Parathyroid adenoma (tissue), 2 donors: ENCODE measurements around the gene IGF2BP2.
"Not testable (repeated sequence)": the region's sequence is repeated elsewhere in the genome, so short reads cannot be mapped to it uniquely, and the experiment has no call there.

Source experiments
- H2AFZ ChIP-seq: fragments of 300-600 bp; sonication (generic); one replicate; pipeline ENCODE4 v1.7.0; 2017; ENCODE audit warnings: antibody characterized with exemption, mild to moderate bottlenecking
- H3K27ac ChIP-seq: fragments of 300-600 bp; sonication (generic); one replicate; pipeline ENCODE4 v1.7.0; 2017
- H3K27me3 ChIP-seq: fragments of 300-600 bp; sonication (generic); one replicate; pipeline ENCODE4 v1.7.0; 2017; ENCODE audit warnings: low read length; ENCODE audit not compliant: control insufficient read depth, insufficient read depth
- H3K36me3 ChIP-seq: fragments of 300-600 bp; sonication (generic); one replicate; pipeline ENCODE4 v1.7.0; 2017; ENCODE audit warnings: low read length; ENCODE audit not compliant: control insufficient read depth, insufficient read depth
- H3K4me1 ChIP-seq: fragments of 300-600 bp; sonication (generic); one replicate; pipeline ENCODE4 v1.7.0; 2017; ENCODE audit warnings: control low read depth
- H3K4me2 ChIP-seq: fragments of 300-600 bp; sonication (generic); one replicate; pipeline ENCODE4 v1.7.0; 2017; ENCODE audit warnings: low read length
- H3K4me3 ChIP-seq: fragments of 300-600 bp; sonication (generic); one replicate; pipeline ENCODE4 v1.7.0; 2017; ENCODE audit warnings: low read depth, low read length
- H3K79me2 ChIP-seq: fragments of 300-600 bp; sonication (generic); one replicate; pipeline ENCODE4 v1.7.0; 2017; ENCODE audit warnings: control low read depth
- H3K9ac ChIP-seq: fragments of 300-600 bp; sonication (generic); one replicate; pipeline ENCODE4 v1.7.0; 2017; ENCODE audit warnings: mild to moderate bottlenecking
- H3K9me3 ChIP-seq: fragments of 300-600 bp; sonication (generic); one replicate; pipeline ENCODE4 v1.7.0; 2017; ENCODE audit warnings: low read length; ENCODE audit not compliant: control insufficient read depth
- CTCF ChIP-seq: fragments of 300-600 bp; sonication (generic); IDR thresholded peaks from one replicate; pipeline ENCODE4 v1.7.0; 2017; ENCODE audit warnings: antibody characterized with exemption, mild to moderate bottlenecking
- donor health status: primary hyperparathyroidism.

The IGF2BP2 gene

GRCh38 chr3:185843635-185844034 lies 18.8 kb upstream of the IGF2BP2 start:
- H3K27me3 ChIP-seq, result no peaks in the 10 kb centered on the region
- H3K9ac ChIP-seq, result no peak overlapping the region
- H3K27ac ChIP-seq, result no peak overlapping the region
- TF ChIP-seq CTCF, result no peak
- no peak overlapping the region for H3K4me2 ChIP-seq
- no peak overlapping the region for H2AFZ ChIP-seq
- no peaks in the 10 kb centered on the region for H3K79me2 ChIP-seq
- no peaks in the 10 kb centered on the region for H3K4me1 ChIP-seq
- no peak overlapping the region for H3K4me3 ChIP-seq
- H3K36me3 ChIP-seq, result no peaks in the 10 kb centered on the region
- H3K9me3 ChIP-seq, result no peaks in the 10 kb centered on the region

- no peaks in the 10 kb centered on the region for H3K4me1 ChIP-seq
- H3K27me3 ChIP-seq, result no peaks in the 10 kb centered on the region
- no peaks in the 10 kb centered on the region for H3K79me2 ChIP-seq
- no peak for TF ChIP-seq CTCF
- no peak overlapping the region for H3K9ac ChIP-seq
- no peaks in the 10 kb centered on the region for H3K9me3 ChIP-seq
- H3K4me2 ChIP-seq, result no peak overlapping the region
- H3K27ac ChIP-seq, result no peak overlapping the region
- H3K36me3 ChIP-seq, result no peaks in the 10 kb centered on the region
- H2AFZ ChIP-seq, result no peak overlapping the region
- H3K4me3 ChIP-seq, result no peak overlapping the region
Measured at GRCh38 chr3:185843126-185843525, 18.3 kb upstream of the IGF2BP2 start.

- no peak for TF ChIP-seq CTCF
- Histone ChIP-seq H3K79me2 (no peaks in the 10 kb centered on the region), H3K27me3 (no peaks in the 10 kb centered on the region)
Measured at GRCh38 chr3:185842241-185842640, 17.4 kb upstream of the IGF2BP2 start.

GRCh38 chr3:185838417-185838989 lies 13.7 kb upstream of the IGF2BP2 start:
- H3K27me3 ChIP-seq, H3K4me3 ChIP-seq, H3K9me3 ChIP-seq, H3K4me2 ChIP-seq, H3K4me1 ChIP-seq, H3K79me2 ChIP-seq, H3K36me3 ChIP-seq, H3K9ac ChIP-seq, H3K27ac ChIP-seq, H2AFZ ChIP-seq: not testable (repeated sequence)

More at GRCh38 chr3:185842241-185842640, 17.4 kb upstream of the IGF2BP2 start:
- H3K9me3 ChIP-seq, result no peaks in the 10 kb centered on the region
- no peak overlapping the region for H3K4me2 ChIP-seq
- H3K9ac ChIP-seq, result no peak overlapping the region
- no peaks in the 10 kb centered on the region for H3K36me3 ChIP-seq
- H2AFZ ChIP-seq, result no peak overlapping the region
- H3K4me3 ChIP-seq, result no peak overlapping the region
- H3K4me1 ChIP-seq, result no peaks in the 10 kb centered on the region
- no peak overlapping the region for H3K27ac ChIP-seq

GRCh38 chr3:185837414-185837813 lies 12.6 kb upstream of the IGF2BP2 start:
- no peak overlapping the region for H3K27ac ChIP-seq
- H2AFZ ChIP-seq, result no peak overlapping the region
- H3K9ac ChIP-seq, result no peak overlapping the region
- no peak for TF ChIP-seq CTCF
- no peaks in the 10 kb centered on the region for H3K4me1 ChIP-seq
- H3K36me3 ChIP-seq, result no peaks in the 10 kb centered on the region
- H3K9me3 ChIP-seq, result no peaks in the 10 kb centered on the region
- H3K27me3 ChIP-seq, result no peaks in the 10 kb centered on the region
- H3K79me2 ChIP-seq, result no peaks in the 10 kb centered on the region
- H3K4me2 ChIP-seq, result no peak overlapping the region
- H3K4me3 ChIP-seq, result no peak overlapping the region
